WTC11 (cell line): ENCODE data around the gene SDR9C7. TPM values are rescaled to one million over a fixed set of nuclear protein-coding genes. Genes with fewer than 3 reads are reported as not detected.

ENCODE experiments used
- ATAC-seq: fragments of 200-7000 bp; cut with Tn5 transposase; 2 replicates; pipeline ENCODE4 v1.10.0; 2021; ENCODE audit warnings: mild to moderate bottlenecking, moderate library complexity
- CTCF ChIA-PET: fragments of 300-600 bp; sonication (Branson Sonifier 250); formaldehyde crosslinking; loops from one replicate; lab custom pipeline; 2021; ENCODE audit warnings: antibody characterized with exemption; lab: Charles Lee
- POLR2A ChIA-PET: fragments of 350-600 bp; sonication (Branson Sonifier 250); formaldehyde crosslinking; loops from one replicate; lab custom pipeline; 2021; ENCODE audit warnings: antibody characterized with exemption; lab: Charles Lee
- DNase-seq: peaks from one replicate; pipeline ENCODE4 v3.0.0; 2021; ENCODE audit warnings: low spot score
- H3K27ac Mint-ChIP-seq: 2 replicates; pipeline ENCODE4 v1.8.0; 2021; ENCODE audit warnings: mixed read lengths
- H3K27me3 Mint-ChIP-seq: 2 replicates; pipeline ENCODE4 v1.8.0; 2021; ENCODE audit warnings: low read depth, mild to moderate bottlenecking, moderate library complexity, mixed read lengths
- H3K36me3 Mint-ChIP-seq: 2 replicates; pipeline ENCODE4 v1.8.0; 2021; ENCODE audit warnings: mixed read lengths
- H3K4me1 Mint-ChIP-seq: 2 replicates; pipeline ENCODE4 v1.8.0; 2022; ENCODE audit warnings: mixed read lengths
- H3K4me3 Mint-ChIP-seq: 2 replicates; pipeline ENCODE4 v1.8.0; 2021; ENCODE audit warnings: mild to moderate bottlenecking, moderate library complexity, mixed read lengths
- H3K9me3 Mint-ChIP-seq: 2 replicates; pipeline ENCODE4 v1.8.0; 2021; ENCODE audit warnings: mixed read lengths
- CREM ChIP-seq: sonication (generic); formaldehyde crosslinking; IDR thresholded peaks from 2 replicates; pipeline ENCODE4 v1.8.1; 2022; ENCODE audit warnings: mild to moderate bottlenecking, missing genetic modification reagents, moderate library complexity
- EMX1 ChIP-seq: fragments of 250-450 bp; sonication (Bioruptor Pico); IDR thresholded peaks from 2 replicates; pipeline ENCODE4 v1.8.0; 2021; ENCODE audit warnings: mild to moderate bottlenecking
- ETV6 ChIP-seq: sonication (generic); formaldehyde crosslinking; IDR thresholded peaks from 2 replicates; pipeline ENCODE4 v1.8.1; 2022; ENCODE audit warnings: mild to moderate bottlenecking, missing genetic modification reagents
- GRHL2 ChIP-seq: fragments of 250-450 bp; sonication (Bioruptor Pico); IDR thresholded peaks from 2 replicates; pipeline ENCODE4 v1.8.0; 2022; ENCODE audit warnings: mild to moderate bottlenecking, moderate library complexity; ENCODE audit not compliant: insufficient replicate concordance, severe bottlenecking
- IRF2 ChIP-seq: sonication (generic); formaldehyde crosslinking; IDR thresholded peaks from 2 replicates; pipeline ENCODE4 v1.8.0; 2022; ENCODE audit warnings: low read depth, missing genetic modification reagents, borderline replicate concordance
- RORB ChIP-seq: fragments of 250-450 bp; sonication (Bioruptor Pico); IDR thresholded peaks from 2 replicates; pipeline ENCODE4 v1.9.0; 2021; ENCODE audit warnings: mild to moderate bottlenecking
- SMAD4 ChIP-seq: sonication (generic); formaldehyde crosslinking; IDR thresholded peaks from 2 replicates; pipeline ENCODE4 v1.8.0; 2022; ENCODE audit warnings: mild to moderate bottlenecking, missing genetic modification reagents
- SP1 ChIP-seq: sonication (generic); formaldehyde crosslinking; conservative IDR thresholded peaks from 2 replicates; pipeline ENCODE4 v1.8.1; 2022; ENCODE audit warnings: missing genetic modification reagents
- TEAD1 ChIP-seq: sonication (generic); formaldehyde crosslinking; IDR thresholded peaks from 2 replicates; pipeline ENCODE4 v1.8.0; 2022; ENCODE audit warnings: mild to moderate bottlenecking, missing genetic modification reagents
- ZNF219 ChIP-seq: sonication (generic); formaldehyde crosslinking; IDR thresholded peaks from 2 replicates; pipeline ENCODE4 v1.8.0; 2023; ENCODE audit warnings: missing genetic modification reagents, mild to moderate bottlenecking, borderline replicate concordance
- total RNA-seq: library from RNA; stranded (reverse); gene quantifications from 3 replicates; pipeline ENCODE4 v1.2.3, GENCODE V29; 2021
- TF ChIP-seq, protein P1 (sequence below): sonication (generic); formaldehyde crosslinking; IDR thresholded peaks from 2 replicates; pipeline ENCODE4 v1.8.1; 2023; ENCODE audit warnings: mild to moderate bottlenecking, missing genetic modification reagents
- TF ChIP-seq, protein P2 (sequence below): fragments of 250-450 bp; sonication (Bioruptor Pico); IDR thresholded peaks from 2 replicates; pipeline ENCODE4 v1.9.0; 2021; ENCODE audit warnings: mild to moderate bottlenecking
- TF ChIP-seq, protein P3 (sequence below): fragments of 250-450 bp; sonication (Bioruptor Pico); IDR thresholded peaks from 2 replicates; pipeline ENCODE4 v1.8.0; 2021; ENCODE audit warnings: mild to moderate bottlenecking
- TF ChIP-seq, protein P4 (sequence below): fragments of 250-450 bp; sonication (Bioruptor Pico); IDR thresholded peaks from 2 replicates; pipeline ENCODE4 v1.9.0; 2021; ENCODE audit warnings: mild to moderate bottlenecking, borderline replicate concordance
- TF ChIP-seq, protein P5 (sequence below): sonication (generic); formaldehyde crosslinking; IDR thresholded peaks from 2 replicates; pipeline ENCODE4 v1.8.1; 2023; ENCODE audit warnings: mild to moderate bottlenecking, missing genetic modification reagents, moderate library complexity
- TF ChIP-seq, protein P6 (sequence below): fragments of 200-600 bp; IDR thresholded peaks from 2 replicates; pipeline ENCODE4 v1.8.0; 2022; ENCODE audit warnings: antibody characterized with exemption
- TF ChIP-seq, protein P7 (sequence below): sonication (generic); formaldehyde crosslinking; IDR thresholded peaks from 2 replicates; pipeline ENCODE4 v1.8.0; 2022; ENCODE audit warnings: missing genetic modification reagents
- TF ChIP-seq, protein P8 (sequence below): sonication (generic); formaldehyde crosslinking; IDR thresholded peaks from 2 replicates; pipeline ENCODE4 v1.8.1; 2022; ENCODE audit warnings: low read depth, mild to moderate bottlenecking, moderate library complexity, missing genetic modification reagents, borderline replicate concordance

Gene SDR9C7
- total RNA-seq, 1 experiment from 2014 or later: not detected

DNA sequence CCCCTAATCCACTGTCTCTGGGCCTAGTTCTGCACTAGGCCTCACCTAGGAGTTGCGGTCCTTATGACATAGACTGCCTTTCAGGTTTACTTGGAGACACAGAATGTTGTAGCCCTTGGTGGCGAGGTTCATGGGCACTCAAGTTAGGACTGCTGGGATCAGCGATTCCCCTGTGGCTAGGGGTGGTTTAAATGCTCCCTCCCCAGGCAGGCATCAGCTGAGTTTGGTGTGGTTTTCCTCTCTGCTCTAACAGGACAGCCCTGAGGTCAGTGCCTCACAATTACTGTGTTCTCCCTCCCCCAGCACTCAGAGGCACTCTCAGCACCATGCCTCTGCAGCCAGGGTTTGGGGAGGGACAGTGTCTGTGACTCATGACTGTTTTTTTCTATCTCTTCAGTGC, 45.4 kb upstream of the SDR9C7 start:
- TF ChIP-seq SMAD4 (CRISPR knock-in tag): no peak
- TF ChIP-seq, protein P1, sequence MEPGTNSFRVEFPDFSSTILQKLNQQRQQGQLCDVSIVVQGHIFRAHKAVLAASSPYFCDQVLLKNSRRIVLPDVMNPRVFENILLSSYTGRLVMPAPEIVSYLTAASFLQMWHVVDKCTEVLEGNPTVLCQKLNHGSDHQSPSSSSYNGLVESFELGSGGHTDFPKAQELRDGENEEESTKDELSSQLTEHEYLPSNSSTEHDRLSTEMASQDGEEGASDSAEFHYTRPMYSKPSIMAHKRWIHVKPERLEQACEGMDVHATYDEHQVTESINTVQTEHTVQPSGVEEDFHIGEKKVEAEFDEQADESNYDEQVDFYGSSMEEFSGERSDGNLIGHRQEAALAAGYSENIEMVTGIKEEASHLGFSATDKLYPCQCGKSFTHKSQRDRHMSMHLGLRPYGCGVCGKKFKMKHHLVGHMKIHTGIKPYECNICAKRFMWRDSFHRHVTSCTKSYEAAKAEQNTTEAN (CRISPR knock-in tag): no peak
- no peak for TF ChIP-seq SP1 (CRISPR knock-in tag)
- no peak for TF ChIP-seq GRHL2 (CRISPR knock-in tag)
- TF ChIP-seq, protein P2, sequence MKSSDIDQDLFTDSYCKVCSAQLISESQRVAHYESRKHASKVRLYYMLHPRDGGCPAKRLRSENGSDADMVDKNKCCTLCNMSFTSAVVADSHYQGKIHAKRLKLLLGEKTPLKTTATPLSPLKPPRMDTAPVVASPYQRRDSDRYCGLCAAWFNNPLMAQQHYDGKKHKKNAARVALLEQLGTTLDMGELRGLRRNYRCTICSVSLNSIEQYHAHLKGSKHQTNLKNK (CRISPR knock-in tag): no peak
- no peak for TF ChIP-seq CREM
- TF ChIP-seq, protein P3, sequence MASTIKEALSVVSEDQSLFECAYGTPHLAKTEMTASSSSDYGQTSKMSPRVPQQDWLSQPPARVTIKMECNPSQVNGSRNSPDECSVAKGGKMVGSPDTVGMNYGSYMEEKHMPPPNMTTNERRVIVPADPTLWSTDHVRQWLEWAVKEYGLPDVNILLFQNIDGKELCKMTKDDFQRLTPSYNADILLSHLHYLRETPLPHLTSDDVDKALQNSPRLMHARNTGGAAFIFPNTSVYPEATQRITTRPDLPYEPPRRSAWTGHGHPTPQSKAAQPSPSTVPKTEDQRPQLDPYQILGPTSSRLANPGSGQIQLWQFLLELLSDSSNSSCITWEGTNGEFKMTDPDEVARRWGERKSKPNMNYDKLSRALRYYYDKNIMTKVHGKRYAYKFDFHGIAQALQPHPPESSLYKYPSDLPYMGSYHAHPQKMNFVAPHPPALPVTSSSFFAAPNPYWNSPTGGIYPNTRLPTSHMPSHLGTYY (CRISPR knock-in tag): no peak
- TF ChIP-seq, protein P4, sequence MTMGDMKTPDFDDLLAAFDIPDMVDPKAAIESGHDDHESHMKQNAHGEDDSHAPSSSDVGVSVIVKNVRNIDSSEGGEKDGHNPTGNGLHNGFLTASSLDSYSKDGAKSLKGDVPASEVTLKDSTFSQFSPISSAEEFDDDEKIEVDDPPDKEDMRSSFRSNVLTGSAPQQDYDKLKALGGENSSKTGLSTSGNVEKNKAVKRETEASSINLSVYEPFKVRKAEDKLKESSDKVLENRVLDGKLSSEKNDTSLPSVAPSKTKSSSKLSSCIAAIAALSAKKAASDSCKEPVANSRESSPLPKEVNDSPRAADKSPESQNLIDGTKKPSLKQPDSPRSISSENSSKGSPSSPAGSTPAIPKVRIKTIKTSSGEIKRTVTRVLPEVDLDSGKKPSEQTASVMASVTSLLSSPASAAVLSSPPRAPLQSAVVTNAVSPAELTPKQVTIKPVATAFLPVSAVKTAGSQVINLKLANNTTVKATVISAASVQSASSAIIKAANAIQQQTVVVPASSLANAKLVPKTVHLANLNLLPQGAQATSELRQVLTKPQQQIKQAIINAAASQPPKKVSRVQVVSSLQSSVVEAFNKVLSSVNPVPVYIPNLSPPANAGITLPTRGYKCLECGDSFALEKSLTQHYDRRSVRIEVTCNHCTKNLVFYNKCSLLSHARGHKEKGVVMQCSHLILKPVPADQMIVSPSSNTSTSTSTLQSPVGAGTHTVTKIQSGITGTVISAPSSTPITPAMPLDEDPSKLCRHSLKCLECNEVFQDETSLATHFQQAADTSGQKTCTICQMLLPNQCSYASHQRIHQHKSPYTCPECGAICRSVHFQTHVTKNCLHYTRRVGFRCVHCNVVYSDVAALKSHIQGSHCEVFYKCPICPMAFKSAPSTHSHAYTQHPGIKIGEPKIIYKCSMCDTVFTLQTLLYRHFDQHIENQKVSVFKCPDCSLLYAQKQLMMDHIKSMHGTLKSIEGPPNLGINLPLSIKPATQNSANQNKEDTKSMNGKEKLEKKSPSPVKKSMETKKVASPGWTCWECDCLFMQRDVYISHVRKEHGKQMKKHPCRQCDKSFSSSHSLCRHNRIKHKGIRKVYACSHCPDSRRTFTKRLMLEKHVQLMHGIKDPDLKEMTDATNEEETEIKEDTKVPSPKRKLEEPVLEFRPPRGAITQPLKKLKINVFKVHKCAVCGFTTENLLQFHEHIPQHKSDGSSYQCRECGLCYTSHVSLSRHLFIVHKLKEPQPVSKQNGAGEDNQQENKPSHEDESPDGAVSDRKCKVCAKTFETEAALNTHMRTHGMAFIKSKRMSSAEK (CRISPR knock-in tag): no peak
- TF ChIP-seq ETV6 (CRISPR knock-in tag): no peak
- no peak for TF ChIP-seq EMX1 (CRISPR knock-in tag)
- ChIA-PET POLR2A (no interaction called here), CTCF (interaction anchor here (1.0 to 1.1 kb wide), 2 partner anchors 8 to 22 kb away, joined by 4 to 5 read pairs; no protein-coding TSS in a partner anchor)
- ATAC-seq (no peak), DNase-seq (no peak)
- H3K27me3 Mint-ChIP-seq: no peaks in the 10 kb centered on the region; the same call in 1 of the 2 replicates
- H3K36me3 Mint-ChIP-seq: no peaks in the 10 kb centered on the region
- no peak overlapping the region for H3K27ac Mint-ChIP-seq
- no peaks in the 10 kb centered on the region for H3K4me1 Mint-ChIP-seq
- H3K4me3 Mint-ChIP-seq: no peak overlapping the region
- H3K9me3 Mint-ChIP-seq: peaks cover 14% of the 10 kb centered on the region

DNA sequence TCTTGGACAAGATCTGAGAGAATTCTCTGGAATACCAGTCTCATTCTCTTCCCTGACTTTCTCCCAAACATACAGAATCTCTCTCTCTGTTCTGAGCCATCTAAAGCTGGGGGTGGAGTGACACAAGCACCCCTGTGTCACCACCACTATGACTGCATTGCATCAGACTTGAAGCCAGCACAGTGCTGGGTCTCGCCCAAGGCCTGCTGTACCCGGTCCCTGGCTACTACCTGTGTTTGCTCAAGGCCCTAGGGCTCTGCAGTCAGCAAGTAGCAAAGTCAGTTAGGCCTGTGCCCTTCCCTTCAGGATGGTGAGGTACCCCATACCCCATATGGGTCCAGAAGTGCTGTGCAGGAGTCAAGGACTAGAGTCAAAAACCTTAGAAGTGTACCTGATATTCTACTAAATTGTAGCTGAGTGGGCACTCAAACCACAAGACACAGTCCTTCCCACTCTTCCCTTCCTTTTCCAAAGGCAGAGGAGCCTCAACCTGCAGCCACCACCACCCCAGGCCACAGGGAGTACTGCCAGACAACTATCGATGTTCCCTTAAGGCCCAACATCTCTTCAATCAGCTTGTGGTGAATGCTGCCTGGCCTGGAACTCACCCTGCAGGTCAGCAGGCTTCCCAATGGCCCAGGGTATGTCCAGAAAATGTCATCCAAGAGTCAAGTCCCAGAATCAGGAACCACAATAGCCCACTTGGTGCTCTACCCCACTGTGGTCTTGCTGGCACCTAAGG, 44.4 kb upstream of the SDR9C7 start:
- Mint-ChIP-seq H3K27ac (no peak overlapping the region), H3K36me3 (no peaks in the 10 kb centered on the region), H3K9me3 (peaks cover 14% of the 10 kb centered on the region), H3K4me1 (no peaks in the 10 kb centered on the region), H3K27me3 (peaks cover under 1% of the 10 kb centered on the region; the same call in 1 of the 2 replicates), H3K4me3 (no peak overlapping the region)
- POLR2A ChIA-PET: no interaction called here
- CTCF ChIA-PET: interaction anchor here (1.0 to 1.1 kb wide), 2 partner anchors 9 to 23 kb away, joined by 4 to 5 read pairs; no protein-coding TSS in a partner anchor
- no peak for ATAC-seq
- no peak for DNase-seq
- TF ChIP-seq ZNF219: no peak
- TF ChIP-seq, protein P5, sequence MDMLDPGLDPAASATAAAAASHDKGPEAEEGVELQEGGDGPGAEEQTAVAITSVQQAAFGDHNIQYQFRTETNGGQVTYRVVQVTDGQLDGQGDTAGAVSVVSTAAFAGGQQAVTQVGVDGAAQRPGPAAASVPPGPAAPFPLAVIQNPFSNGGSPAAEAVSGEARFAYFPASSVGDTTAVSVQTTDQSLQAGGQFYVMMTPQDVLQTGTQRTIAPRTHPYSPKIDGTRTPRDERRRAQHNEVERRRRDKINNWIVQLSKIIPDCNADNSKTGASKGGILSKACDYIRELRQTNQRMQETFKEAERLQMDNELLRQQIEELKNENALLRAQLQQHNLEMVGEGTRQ (CRISPR knock-in tag): no peak
- TF ChIP-seq, protein P6, sequence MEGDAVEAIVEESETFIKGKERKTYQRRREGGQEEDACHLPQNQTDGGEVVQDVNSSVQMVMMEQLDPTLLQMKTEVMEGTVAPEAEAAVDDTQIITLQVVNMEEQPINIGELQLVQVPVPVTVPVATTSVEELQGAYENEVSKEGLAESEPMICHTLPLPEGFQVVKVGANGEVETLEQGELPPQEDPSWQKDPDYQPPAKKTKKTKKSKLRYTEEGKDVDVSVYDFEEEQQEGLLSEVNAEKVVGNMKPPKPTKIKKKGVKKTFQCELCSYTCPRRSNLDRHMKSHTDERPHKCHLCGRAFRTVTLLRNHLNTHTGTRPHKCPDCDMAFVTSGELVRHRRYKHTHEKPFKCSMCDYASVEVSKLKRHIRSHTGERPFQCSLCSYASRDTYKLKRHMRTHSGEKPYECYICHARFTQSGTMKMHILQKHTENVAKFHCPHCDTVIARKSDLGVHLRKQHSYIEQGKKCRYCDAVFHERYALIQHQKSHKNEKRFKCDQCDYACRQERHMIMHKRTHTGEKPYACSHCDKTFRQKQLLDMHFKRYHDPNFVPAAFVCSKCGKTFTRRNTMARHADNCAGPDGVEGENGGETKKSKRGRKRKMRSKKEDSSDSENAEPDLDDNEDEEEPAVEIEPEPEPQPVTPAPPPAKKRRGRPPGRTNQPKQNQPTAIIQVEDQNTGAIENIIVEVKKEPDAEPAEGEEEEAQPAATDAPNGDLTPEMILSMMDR: no peak
- no peak for TF ChIP-seq RORB (CRISPR knock-in tag)
- TF ChIP-seq, protein P7, sequence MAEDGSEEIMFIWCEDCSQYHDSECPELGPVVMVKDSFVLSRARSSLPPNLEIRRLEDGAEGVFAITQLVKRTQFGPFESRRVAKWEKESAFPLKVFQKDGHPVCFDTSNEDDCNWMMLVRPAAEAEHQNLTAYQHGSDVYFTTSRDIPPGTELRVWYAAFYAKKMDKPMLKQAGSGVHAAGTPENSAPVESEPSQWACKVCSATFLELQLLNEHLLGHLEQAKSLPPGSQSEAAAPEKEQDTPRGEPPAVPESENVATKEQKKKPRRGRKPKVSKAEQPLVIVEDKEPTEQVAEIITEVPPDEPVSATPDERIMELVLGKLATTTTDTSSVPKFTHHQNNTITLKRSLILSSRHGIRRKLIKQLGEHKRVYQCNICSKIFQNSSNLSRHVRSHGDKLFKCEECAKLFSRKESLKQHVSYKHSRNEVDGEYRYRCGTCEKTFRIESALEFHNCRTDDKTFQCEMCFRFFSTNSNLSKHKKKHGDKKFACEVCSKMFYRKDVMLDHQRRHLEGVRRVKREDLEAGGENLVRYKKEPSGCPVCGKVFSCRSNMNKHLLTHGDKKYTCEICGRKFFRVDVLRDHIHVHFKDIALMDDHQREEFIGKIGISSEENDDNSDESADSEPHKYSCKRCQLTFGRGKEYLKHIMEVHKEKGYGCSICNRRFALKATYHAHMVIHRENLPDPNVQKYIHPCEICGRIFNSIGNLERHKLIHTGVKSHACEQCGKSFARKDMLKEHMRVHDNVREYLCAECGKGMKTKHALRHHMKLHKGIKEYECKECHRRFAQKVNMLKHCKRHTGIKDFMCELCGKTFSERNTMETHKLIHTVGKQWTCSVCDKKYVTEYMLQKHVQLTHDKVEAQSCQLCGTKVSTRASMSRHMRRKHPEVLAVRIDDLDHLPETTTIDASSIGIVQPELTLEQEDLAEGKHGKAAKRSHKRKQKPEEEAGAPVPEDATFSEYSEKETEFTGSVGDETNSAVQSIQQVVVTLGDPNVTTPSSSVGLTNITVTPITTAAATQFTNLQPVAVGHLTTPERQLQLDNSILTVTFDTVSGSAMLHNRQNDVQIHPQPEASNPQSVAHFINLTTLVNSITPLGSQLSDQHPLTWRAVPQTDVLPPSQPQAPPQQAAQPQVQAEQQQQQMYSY (CRISPR knock-in tag): no peak
- TF ChIP-seq, protein P8, sequence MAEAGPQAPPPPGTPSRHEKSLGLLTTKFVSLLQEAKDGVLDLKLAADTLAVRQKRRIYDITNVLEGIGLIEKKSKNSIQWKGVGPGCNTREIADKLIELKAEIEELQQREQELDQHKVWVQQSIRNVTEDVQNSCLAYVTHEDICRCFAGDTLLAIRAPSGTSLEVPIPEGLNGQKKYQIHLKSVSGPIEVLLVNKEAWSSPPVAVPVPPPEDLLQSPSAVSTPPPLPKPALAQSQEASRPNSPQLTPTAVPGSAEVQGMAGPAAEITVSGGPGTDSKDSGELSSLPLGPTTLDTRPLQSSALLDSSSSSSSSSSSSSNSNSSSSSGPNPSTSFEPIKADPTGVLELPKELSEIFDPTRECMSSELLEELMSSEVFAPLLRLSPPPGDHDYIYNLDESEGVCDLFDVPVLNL (CRISPR knock-in tag): no peak
- no peak for TF ChIP-seq TEAD1 (CRISPR knock-in tag)
- TF ChIP-seq IRF2 (CRISPR knock-in tag): no peak
